Glutamatergic neuron (in vitro differentiated cells): ENCODE data around the gene ZNF263. TPM values are rescaled to one million over a fixed set of nuclear protein-coding genes. Genes with fewer than 3 reads are reported as not detected.
A peak's percentile ranks its signal among the peaks of the same experiment; 100 is the strongest.

Experiments
- DNase-seq: peaks from one replicate; pipeline ENCODE4 v3.0.0; 2022
- H3K27ac Mint-ChIP-seq: one replicate; pipeline ENCODE4 v1.8.0; 2020; ENCODE audit warnings: mild to moderate bottlenecking, mixed read lengths, inconsistent platforms; ENCODE audit not compliant: unreplicated experiment
- H3K27me3 Mint-ChIP-seq: one replicate; pipeline ENCODE4 v1.8.0; 2020; ENCODE audit warnings: mild to moderate bottlenecking, moderate library complexity, mixed read lengths, inconsistent platforms; ENCODE audit not compliant: unreplicated experiment
- H3K36me3 Mint-ChIP-seq: one replicate; pipeline ENCODE4 v1.8.0; 2020; ENCODE audit warnings: mild to moderate bottlenecking, mixed read lengths, inconsistent platforms; ENCODE audit not compliant: unreplicated experiment
- H3K4me1 Mint-ChIP-seq: one replicate; pipeline ENCODE4 v1.8.0; 2020; ENCODE audit warnings: mild to moderate bottlenecking, low read depth, mixed read lengths, inconsistent platforms; ENCODE audit not compliant: unreplicated experiment
- H3K4me3 Mint-ChIP-seq: one replicate; pipeline ENCODE4 v1.8.0; 2020; ENCODE audit warnings: mild to moderate bottlenecking, mixed read lengths, inconsistent platforms; ENCODE audit not compliant: unreplicated experiment
- H3K9me3 Mint-ChIP-seq: one replicate; pipeline ENCODE4 v1.8.0; 2020; ENCODE audit warnings: mild to moderate bottlenecking, moderate library complexity, mixed read lengths, inconsistent platforms; ENCODE audit not compliant: unreplicated experiment
- total RNA-seq: library from RNA; stranded (reverse); fragmentation: NEBNext Ultra II Directional; extraction: Animal tissue kit (Norgen Biotek cat#: 25700); gene quantifications from one replicate; pipeline ENCODE4 v1.2.1, GENCODE V29; 2021; ENCODE audit not compliant: unreplicated experiment
- TF ChIP-seq, protein P1 (sequence below): fragments of 200-600 bp; sonication (generic); IDR thresholded peaks from one replicate; pipeline ENCODE4 v1.5.0; 2021; ENCODE audit not compliant: partially characterized antibody, unreplicated experiment

The ZNF263 gene
- total RNA-seq, 1 donor from 2014 or later, result 33.1 TPM

DNA sequence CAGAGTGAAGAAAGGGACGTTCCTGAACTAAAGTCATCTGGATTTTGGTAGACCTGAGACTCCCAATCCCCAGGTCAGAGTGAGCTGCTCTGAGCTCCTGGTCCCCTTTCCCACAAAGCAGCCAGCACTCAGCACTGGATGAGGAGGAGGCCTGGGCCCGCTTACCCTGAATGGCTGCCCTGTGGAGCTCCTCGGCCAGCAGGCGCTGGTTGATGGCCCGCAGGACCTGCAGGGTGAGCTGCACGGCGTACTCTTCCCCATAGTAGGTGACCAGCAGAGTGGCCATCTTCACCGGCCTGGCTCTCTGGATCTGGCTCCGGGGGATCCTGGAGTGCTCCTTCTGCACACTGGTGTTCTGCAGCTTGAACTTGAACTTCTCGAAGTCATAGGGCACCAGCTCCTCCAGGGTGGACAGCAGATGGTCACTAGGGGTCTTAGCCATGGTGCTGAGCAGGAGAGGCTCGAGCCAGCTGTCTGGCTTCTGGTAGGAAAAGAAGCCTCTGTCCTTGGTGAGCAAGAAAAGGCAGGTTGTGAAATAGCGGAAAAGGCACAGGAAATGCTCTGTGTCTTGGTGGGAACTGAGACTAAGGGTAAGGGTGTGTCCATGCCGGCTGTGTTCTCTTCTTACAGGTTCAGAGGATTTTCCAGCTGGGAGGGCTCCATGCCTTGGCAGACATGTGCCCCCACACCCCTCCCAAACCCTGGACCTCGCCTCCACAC, 27.0 kb upstream of the ZNF263 start, which contains the start of gene MEFV:
Gene MEFV, minus strand, starts transcription at position 488 of the 720 bp plus-strand sequence. Its CDS starts 46 bp downstream, at position 442.
- peaks cover 1% of the 10 kb centered on the region for H3K9me3 Mint-ChIP-seq

DNA sequence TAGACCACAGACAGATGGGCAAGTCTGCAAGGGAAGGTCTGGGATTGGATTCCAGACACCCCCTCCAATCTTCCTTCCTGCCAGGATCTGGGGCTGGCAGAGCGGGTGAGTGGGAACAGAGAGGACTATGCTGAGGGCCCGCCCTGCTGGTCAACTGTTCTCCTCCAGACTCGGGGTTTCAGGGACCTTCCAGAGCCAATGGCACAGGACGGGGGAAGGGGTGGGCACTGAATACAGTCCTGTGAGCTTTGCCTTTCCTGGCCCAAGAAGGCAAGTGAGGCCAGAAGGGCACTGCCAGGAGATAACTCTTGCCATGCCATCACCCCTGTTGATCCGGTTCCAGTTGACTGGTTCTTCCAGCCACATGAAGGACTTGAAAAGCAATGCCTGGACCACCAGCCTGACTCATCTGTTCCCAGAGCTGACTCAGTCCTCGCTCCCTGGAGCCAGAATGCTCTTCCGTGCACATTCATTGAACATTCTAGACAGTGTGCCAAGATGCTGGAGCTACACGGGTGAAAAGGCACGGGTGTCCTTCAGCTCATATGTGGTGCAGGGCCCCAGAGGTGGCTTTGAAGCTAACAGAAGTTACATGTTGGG, 26.3 kb upstream of the ZNF263 start:
- peaks cover 3% of the 10 kb centered on the region for H3K27me3 Mint-ChIP-seq
- H3K27ac Mint-ChIP-seq, result no peak overlapping the region
- no peak overlapping the region for H3K4me3 Mint-ChIP-seq
- H3K9me3 Mint-ChIP-seq, result peaks cover 1% of the 10 kb centered on the region
- H3K4me1 Mint-ChIP-seq, result no peaks in the 10 kb centered on the region
- TF ChIP-seq, protein P1, sequence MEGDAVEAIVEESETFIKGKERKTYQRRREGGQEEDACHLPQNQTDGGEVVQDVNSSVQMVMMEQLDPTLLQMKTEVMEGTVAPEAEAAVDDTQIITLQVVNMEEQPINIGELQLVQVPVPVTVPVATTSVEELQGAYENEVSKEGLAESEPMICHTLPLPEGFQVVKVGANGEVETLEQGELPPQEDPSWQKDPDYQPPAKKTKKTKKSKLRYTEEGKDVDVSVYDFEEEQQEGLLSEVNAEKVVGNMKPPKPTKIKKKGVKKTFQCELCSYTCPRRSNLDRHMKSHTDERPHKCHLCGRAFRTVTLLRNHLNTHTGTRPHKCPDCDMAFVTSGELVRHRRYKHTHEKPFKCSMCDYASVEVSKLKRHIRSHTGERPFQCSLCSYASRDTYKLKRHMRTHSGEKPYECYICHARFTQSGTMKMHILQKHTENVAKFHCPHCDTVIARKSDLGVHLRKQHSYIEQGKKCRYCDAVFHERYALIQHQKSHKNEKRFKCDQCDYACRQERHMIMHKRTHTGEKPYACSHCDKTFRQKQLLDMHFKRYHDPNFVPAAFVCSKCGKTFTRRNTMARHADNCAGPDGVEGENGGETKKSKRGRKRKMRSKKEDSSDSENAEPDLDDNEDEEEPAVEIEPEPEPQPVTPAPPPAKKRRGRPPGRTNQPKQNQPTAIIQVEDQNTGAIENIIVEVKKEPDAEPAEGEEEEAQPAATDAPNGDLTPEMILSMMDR, result no peak
- no peak for DNase-seq
- H3K36me3 Mint-ChIP-seq, result no peaks in the 10 kb centered on the region

More for the DNA sequence above, 27.0 kb upstream of the ZNF263 start, which contains the start of gene MEFV:
- TF ChIP-seq, protein P1, result no peak
- no peak within 1 kb of the TSS for H3K4me3 Mint-ChIP-seq
- H3K27ac Mint-ChIP-seq, result no peak within 1 kb of the TSS
- H3K36me3 Mint-ChIP-seq, result no peaks in the 10 kb centered on the region
- H3K27me3 Mint-ChIP-seq, result peaks cover 3% of the 10 kb centered on the region
- H3K4me1 Mint-ChIP-seq, result no peaks in the 10 kb centered on the region
- DNase-seq, result no peak

DNA sequence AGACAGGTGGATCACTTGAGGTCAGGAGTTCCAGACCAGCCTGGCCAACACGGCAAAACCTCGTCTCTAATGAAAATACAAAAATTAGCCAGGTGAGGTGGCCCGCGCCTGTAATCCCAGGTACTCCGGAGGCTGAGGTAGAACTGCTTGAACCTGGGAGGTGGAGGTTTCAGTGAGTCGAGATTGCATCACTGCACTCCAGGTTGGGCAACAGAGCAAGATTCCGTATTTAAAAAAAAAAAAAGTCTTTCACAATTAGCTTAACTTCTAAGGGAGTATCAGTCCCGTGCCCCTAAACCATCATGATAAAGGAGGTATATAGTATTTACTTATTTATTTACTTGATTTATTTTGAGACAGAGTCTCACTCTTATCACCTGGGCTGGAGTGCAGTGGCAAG, 23.5 kb upstream of the ZNF263 start:
- Mint-ChIP-seq H3K27me3 (peaks cover 6% of the 10 kb centered on the region), H3K27ac (no peak overlapping the region), H3K4me1 (peaks cover 4% of the 10 kb centered on the region), H3K9me3 (peaks cover 9% of the 10 kb centered on the region), H3K36me3 (peaks cover 3% of the 10 kb centered on the region), H3K4me3 (no peak overlapping the region)
- no peak for DNase-seq
- TF ChIP-seq, protein P1, result no peak

DNA sequence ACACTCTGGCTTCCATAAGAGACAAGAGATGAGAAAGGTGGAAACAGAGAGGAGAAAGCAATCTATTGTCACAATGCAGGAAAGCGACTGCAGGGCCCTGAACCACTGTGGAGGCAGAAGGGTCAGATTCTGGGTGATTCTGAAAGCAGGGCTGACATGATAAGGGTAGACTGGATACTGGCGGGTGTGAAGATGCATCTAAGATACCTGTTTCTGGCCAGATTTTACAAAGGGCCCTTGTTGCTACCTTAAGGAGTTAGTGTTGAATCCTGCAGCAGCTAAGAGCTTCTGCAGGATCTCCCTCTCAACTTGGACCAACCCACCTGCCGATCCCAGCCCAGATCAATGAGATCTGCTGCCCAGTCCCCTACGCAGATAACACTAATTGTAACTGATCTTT, 20.8 kb upstream of the ZNF263 start:
- Mint-ChIP-seq H3K36me3 (peaks cover 3% of the 10 kb centered on the region), H3K27ac (no peak overlapping the region), H3K4me1 (peaks cover 4% of the 10 kb centered on the region), H3K27me3 (peaks cover 8% of the 10 kb centered on the region), H3K4me3 (peak overlapping the region; percentile 64), H3K9me3 (peaks cover 9% of the 10 kb centered on the region)
- TF ChIP-seq, protein P1, result no peak
- no peak for DNase-seq
